PC-3 (cell line): ENCODE results near the gene TBX18. TPM values are rescaled to one million over a fixed set of nuclear protein-coding genes. Genes with fewer than 3 reads are reported as not detected.

Experiments
- ATAC-seq: fragments of 200-7000 bp; cut with Tn5 transposase; 2 replicates; pipeline ENCODE4 v1.9.1; 2020; ENCODE audit warnings: mild to moderate bottlenecking, moderate library complexity
- BruUV-seq: library from RNA; stranded (reverse); fragments of 400-500 nt; replicated peaks from 2 replicates; lab custom pipeline; 2021; lab: Mats Ljungman, UMichigan
- CTCF ChIA-PET: fragments of 300-600 bp; sonication (Branson Sonifier 250); formaldehyde crosslinking; loops from one replicate; lab custom pipeline; 2022; ENCODE audit warnings: antibody characterized with exemption; lab: Charles Lee
- POLR2A ChIA-PET: fragments of 300-600 bp; sonication (Branson Sonifier 250); formaldehyde crosslinking; loops from one replicate; lab custom pipeline; 2022; ENCODE audit warnings: antibody characterized with exemption; ENCODE audit not compliant: unreplicated experiment; lab: Charles Lee
- DNase-seq: peaks from one replicate; pipeline ENCODE4 v3.0.0-alpha.2; 2015
- H2AFZ ChIP-seq: fragments of 300-600 bp; sonication (generic); 2 replicates; pipeline ENCODE4 v1.6.0; 2016; ENCODE audit warnings: antibody characterized with exemption, low read length
- H3F3A ChIP-seq: fragments of 300-600 bp; sonication (generic); one replicate; pipeline ENCODE4 v1.6.0; 2017; ENCODE audit warnings: antibody characterized with exemption, low read length, control low read depth, mild to moderate bottlenecking; ENCODE audit not compliant: unreplicated experiment
- H3K27ac ChIP-seq: fragments of 300-600 bp; sonication (generic); 2 replicates; pipeline ENCODE4 v1.5.1; 2016; ENCODE audit warnings: mild to moderate bottlenecking, low read length
- H3K27me3 ChIP-seq: fragments of 300-600 bp; sonication (generic); 2 replicates; pipeline ENCODE4 v1.6.1; 2016; ENCODE audit warnings: low read length, mixed read lengths
- H3K36me3 ChIP-seq: fragments of 300-600 bp; sonication (generic); 2 replicates; pipeline ENCODE4 v1.6.1; 2016; ENCODE audit warnings: low read depth, mixed run types, low read length, mixed read lengths
- H3K4me1 ChIP-seq: fragments of 300-600 bp; sonication (generic); 2 replicates; pipeline ENCODE4 v1.5.1; 2016; ENCODE audit warnings: low read length; ENCODE audit not compliant: insufficient read depth
- H3K4me2 ChIP-seq: fragments of 300-600 bp; sonication (generic); 2 replicates; pipeline ENCODE4 v1.6.0; 2016; ENCODE audit warnings: low read length
- H3K4me3 ChIP-seq: fragments of 300-600 bp; sonication (generic); 2 replicates; pipeline ENCODE4 v1.5.1; 2016; ENCODE audit warnings: mild to moderate bottlenecking, low read length, mixed read lengths
- H3K79me2 ChIP-seq: fragments of 300-600 bp; sonication (generic); 2 replicates; pipeline ENCODE4 v1.6.1; 2017; ENCODE audit warnings: low read length, mixed read lengths
- H3K9ac ChIP-seq: fragments of 300-600 bp; sonication (generic); 2 replicates; pipeline ENCODE4 v1.6.0; 2016; ENCODE audit warnings: mild to moderate bottlenecking, low read length
- H3K9me2 ChIP-seq: fragments of 300-600 bp; sonication (generic); replicated peaks from 2 replicates; pipeline ENCODE4 v1.6.1; 2016; ENCODE audit warnings: mixed run types, low read length, mixed read lengths
- H3K9me3 ChIP-seq: fragments of 300-600 bp; sonication (generic); 2 replicates; pipeline ENCODE4 v1.6.1; 2016; ENCODE audit warnings: low read length, mixed read lengths
- H4K20me1 ChIP-seq: fragments of 300-600 bp; sonication (generic); 2 replicates; pipeline ENCODE4 v1.6.1; 2016; ENCODE audit warnings: low read length, mixed read lengths
- CTCF ChIP-seq: fragments of 300-600 bp; sonication (generic); conservative IDR thresholded peaks from 2 replicates; pipeline ENCODE4 v1.5.1; 2017; ENCODE audit warnings: antibody characterized with exemption, low read depth, mild to moderate bottlenecking, low read length
- EZH2 ChIP-seq: fragments of 300-600 bp; sonication (generic); IDR thresholded peaks from one replicate; pipeline ENCODE4 v1.6.1; 2017; ENCODE audit warnings: antibody characterized with exemption, mild to moderate bottlenecking, low read length; ENCODE audit not compliant: unreplicated experiment
- EZH2phosphoT487 ChIP-seq: fragments of 300-600 bp; sonication (generic); IDR thresholded peaks from 2 replicates; pipeline ENCODE4 v1.6.1; 2018; ENCODE audit warnings: mild to moderate bottlenecking, antibody characterized with exemption, low read length, borderline replicate concordance
- intact Hi-C: fragments of 100-400 bp; cut with micrococcal nuclease; formaldehyde crosslinking; loops from 2 replicates; pipeline ENCODE4 v1.9.0; 2023
- total RNA-seq: library from RNA; depleted of rRNA; stranded (reverse); fragments of >200 nt; gene quantifications from 2 replicates; pipeline ENCODE4 v1.2.3, GENCODE V29; 2014

The TBX18 gene
- total RNA-seq, 1 experiment from 2014 or later: not detected

- Histone ChIP-seq H3K36me3 (no peaks in the 10 kb centered on the region), H3K4me2 (no peak overlapping the region), H3K27ac (no peak overlapping the region), H3K9me2 (no peaks in the 10 kb centered on the region), H3K4me3 (no peak overlapping the region), H4K20me1 (no peaks in the 10 kb centered on the region), H3F3A (no peaks in the 10 kb centered on the region), H3K79me2 (no peaks in the 10 kb centered on the region), H2AFZ (no peak overlapping the region), H3K9me3 (no peaks in the 10 kb centered on the region), H3K4me1 (no peaks in the 10 kb centered on the region), H3K9ac (no peak overlapping the region), H3K27me3 (peaks cover 67% of the 10 kb centered on the region)
- DNase-seq: no peak
- ChIA-PET CTCF (no interaction called here), POLR2A (no interaction called here)
- intact Hi-C loops: no loop called here
- TF ChIP-seq CTCF (no peak), EZH2 (no peak), EZH2phosphoT487 (no peak)
- BruUV-seq: no TSS peak
- ATAC-seq: no peak
Measured at GRCh38 chr6:84753173-84753572, 11.2 kb downstream of the TBX18 start.

- TF ChIP-seq CTCF: no peak
- no peak for TF ChIP-seq EZH2
- no peak for TF ChIP-seq EZH2phosphoT487
- POLR2A ChIA-PET: no interaction called here
- intact Hi-C loops: no loop called here
Measured at GRCh38 chr6:84752118-84752850, 12.1 kb downstream of the TBX18 start.

GRCh38 chr6:84749181-84749580 lies 15.2 kb downstream of the TBX18 start:
- no peak for ATAC-seq
- Histone ChIP-seq H3K9me2 (no peaks in the 10 kb centered on the region), H3F3A (no peaks in the 10 kb centered on the region), H2AFZ (no peak overlapping the region), H3K9me3 (no peaks in the 10 kb centered on the region), H3K36me3 (no peaks in the 10 kb centered on the region), H3K4me2 (no peak overlapping the region), H3K79me2 (no peaks in the 10 kb centered on the region), H3K27ac (no peak overlapping the region), H3K27me3 (peaks cover 63% of the 10 kb centered on the region), H3K9ac (no peak overlapping the region), H3K4me1 (no peaks in the 10 kb centered on the region), H3K4me3 (no peak overlapping the region), H4K20me1 (no peaks in the 10 kb centered on the region)
- ChIA-PET CTCF (no interaction called here), POLR2A (no interaction called here)
- intact Hi-C loops: no loop called here
- TF ChIP-seq EZH2phosphoT487 (no peak), CTCF (no peak), EZH2 (no peak)
- no peak for DNase-seq
- BruUV-seq: no TSS peak

More at GRCh38 chr6:84752118-84752850, 12.1 kb downstream of the TBX18 start:
- H3K4me1 ChIP-seq: no peaks in the 10 kb centered on the region
- no peak overlapping the region for H3K9ac ChIP-seq
- H4K20me1 ChIP-seq: no peaks in the 10 kb centered on the region
- no peak for DNase-seq
- H2AFZ ChIP-seq: no peak overlapping the region
- H3K79me2 ChIP-seq: no peaks in the 10 kb centered on the region
- no peaks in the 10 kb centered on the region for H3K36me3 ChIP-seq
- H3K9me2 ChIP-seq: no peaks in the 10 kb centered on the region
- H3K9me3 ChIP-seq: no peaks in the 10 kb centered on the region
- no peak overlapping the region for H3K4me2 ChIP-seq
- peaks cover 70% of the 10 kb centered on the region for H3K27me3 ChIP-seq
- no peak for ATAC-seq
- no peaks in the 10 kb centered on the region for H3F3A ChIP-seq
- BruUV-seq: no TSS peak
- no peak overlapping the region for H3K4me3 ChIP-seq
- H3K27ac ChIP-seq: no peak overlapping the region
- CTCF ChIA-PET: no interaction called here
